HL-60 (cell line): Measurements from ENCODE around the gene TET2.

Experiments
- REST ChIP-seq: IDR thresholded peaks from 2 replicates; pipeline ENCODE4 v1.6.1; 2012; ENCODE audit warnings: low read depth; ENCODE audit not compliant: insufficient replicate concordance
- TF ChIP-seq, protein P1 (sequence below): IDR thresholded peaks from one replicate; pipeline ENCODE4 v1.5.1; 2011; ENCODE audit warnings: low read length, control low read depth, inconsistent platforms; ENCODE audit not compliant: insufficient read depth

GRCh38 chr4:105130945-105131344 is 15.7 kb upstream of the TET2 start:
- no peak for TF ChIP-seq REST
- TF ChIP-seq, protein P1, sequence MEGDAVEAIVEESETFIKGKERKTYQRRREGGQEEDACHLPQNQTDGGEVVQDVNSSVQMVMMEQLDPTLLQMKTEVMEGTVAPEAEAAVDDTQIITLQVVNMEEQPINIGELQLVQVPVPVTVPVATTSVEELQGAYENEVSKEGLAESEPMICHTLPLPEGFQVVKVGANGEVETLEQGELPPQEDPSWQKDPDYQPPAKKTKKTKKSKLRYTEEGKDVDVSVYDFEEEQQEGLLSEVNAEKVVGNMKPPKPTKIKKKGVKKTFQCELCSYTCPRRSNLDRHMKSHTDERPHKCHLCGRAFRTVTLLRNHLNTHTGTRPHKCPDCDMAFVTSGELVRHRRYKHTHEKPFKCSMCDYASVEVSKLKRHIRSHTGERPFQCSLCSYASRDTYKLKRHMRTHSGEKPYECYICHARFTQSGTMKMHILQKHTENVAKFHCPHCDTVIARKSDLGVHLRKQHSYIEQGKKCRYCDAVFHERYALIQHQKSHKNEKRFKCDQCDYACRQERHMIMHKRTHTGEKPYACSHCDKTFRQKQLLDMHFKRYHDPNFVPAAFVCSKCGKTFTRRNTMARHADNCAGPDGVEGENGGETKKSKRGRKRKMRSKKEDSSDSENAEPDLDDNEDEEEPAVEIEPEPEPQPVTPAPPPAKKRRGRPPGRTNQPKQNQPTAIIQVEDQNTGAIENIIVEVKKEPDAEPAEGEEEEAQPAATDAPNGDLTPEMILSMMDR, result no peak
